GM12801 (cell line): ENCODE measurements around the gene CD38.

Source experiments
- TF ChIP-seq, protein P1 (sequence below): IDR thresholded peaks from one replicate; pipeline ENCODE4 v1.5.1; 2011; ENCODE audit warnings: control low read depth; ENCODE audit not compliant: insufficient read length; ENCODE audit errors: extremely low read depth

The CD38 gene

DNA sequence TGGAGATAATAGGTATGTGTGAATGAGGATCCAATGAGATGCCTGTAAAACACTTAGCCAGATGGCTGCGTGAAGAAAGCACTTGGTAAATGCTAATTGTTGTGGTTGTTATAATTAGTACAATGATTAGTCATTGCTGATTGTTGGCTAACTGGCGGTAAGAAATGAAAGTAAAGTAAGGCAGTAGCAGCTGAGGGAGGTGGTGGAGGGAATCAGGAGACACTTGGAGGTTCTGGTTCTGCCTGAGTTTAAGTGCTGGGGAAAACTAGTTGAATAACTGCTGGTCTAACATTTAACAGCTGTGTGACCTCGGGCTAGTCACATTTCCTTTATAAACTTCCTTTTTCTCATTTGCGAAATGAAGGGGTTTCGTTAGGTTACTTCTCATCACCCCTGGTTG, 30.9 kb downstream of the CD38 start:
- TF ChIP-seq, protein P1, sequence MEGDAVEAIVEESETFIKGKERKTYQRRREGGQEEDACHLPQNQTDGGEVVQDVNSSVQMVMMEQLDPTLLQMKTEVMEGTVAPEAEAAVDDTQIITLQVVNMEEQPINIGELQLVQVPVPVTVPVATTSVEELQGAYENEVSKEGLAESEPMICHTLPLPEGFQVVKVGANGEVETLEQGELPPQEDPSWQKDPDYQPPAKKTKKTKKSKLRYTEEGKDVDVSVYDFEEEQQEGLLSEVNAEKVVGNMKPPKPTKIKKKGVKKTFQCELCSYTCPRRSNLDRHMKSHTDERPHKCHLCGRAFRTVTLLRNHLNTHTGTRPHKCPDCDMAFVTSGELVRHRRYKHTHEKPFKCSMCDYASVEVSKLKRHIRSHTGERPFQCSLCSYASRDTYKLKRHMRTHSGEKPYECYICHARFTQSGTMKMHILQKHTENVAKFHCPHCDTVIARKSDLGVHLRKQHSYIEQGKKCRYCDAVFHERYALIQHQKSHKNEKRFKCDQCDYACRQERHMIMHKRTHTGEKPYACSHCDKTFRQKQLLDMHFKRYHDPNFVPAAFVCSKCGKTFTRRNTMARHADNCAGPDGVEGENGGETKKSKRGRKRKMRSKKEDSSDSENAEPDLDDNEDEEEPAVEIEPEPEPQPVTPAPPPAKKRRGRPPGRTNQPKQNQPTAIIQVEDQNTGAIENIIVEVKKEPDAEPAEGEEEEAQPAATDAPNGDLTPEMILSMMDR: no peak

DNA sequence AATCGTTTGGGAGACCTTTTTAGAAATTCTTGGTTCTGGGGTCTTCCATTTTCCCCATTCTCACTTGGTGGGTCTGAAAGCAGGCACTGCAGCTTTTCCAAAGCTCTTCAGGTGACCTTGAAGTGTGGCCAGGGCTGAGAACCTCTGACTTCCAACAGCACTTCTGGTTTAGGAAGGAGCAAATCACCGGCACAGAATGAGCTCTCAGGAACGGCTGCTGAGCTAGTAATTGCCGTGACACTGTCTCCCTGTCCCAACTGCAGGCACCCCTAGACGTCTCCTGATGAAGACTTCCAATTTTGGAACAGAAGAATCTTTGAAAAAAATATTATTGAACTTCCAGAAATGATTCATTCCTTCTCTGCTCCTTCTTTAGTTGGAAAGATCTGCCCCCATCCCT, 31.3 kb downstream of the CD38 start:
- TF ChIP-seq, protein P1: no peak

DNA sequence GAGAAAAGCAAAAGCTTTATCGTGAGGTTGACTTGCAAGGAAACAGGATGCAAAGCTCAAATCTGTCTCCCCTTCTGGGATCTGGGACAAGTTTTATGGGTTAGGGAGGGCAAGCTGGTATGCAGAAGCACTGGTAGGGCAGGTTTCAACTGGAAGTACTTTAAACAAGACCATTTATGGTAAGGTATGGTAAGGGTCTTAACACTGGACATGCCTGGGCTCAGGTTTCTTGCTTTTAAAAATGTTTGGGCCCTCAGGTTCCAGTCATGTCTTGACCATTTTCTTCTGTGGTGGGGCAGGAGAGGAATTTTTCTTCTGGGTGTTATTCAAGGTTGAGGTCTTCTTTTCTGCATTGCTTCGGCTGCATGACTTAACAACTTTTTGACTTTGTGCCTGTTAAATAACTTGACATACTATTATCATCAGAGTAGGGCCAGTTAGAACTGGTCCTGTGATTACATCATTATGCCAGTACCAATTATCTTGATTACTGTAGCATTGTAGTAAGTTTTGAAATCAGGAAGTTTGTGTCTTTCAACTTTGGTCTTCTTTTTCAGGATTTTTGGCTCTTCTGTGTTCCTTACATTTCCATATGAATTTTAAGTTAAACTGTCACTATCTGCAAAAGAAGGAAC, 33.7 kb downstream of the CD38 start:
- TF ChIP-seq, protein P1: no peak

DNA sequence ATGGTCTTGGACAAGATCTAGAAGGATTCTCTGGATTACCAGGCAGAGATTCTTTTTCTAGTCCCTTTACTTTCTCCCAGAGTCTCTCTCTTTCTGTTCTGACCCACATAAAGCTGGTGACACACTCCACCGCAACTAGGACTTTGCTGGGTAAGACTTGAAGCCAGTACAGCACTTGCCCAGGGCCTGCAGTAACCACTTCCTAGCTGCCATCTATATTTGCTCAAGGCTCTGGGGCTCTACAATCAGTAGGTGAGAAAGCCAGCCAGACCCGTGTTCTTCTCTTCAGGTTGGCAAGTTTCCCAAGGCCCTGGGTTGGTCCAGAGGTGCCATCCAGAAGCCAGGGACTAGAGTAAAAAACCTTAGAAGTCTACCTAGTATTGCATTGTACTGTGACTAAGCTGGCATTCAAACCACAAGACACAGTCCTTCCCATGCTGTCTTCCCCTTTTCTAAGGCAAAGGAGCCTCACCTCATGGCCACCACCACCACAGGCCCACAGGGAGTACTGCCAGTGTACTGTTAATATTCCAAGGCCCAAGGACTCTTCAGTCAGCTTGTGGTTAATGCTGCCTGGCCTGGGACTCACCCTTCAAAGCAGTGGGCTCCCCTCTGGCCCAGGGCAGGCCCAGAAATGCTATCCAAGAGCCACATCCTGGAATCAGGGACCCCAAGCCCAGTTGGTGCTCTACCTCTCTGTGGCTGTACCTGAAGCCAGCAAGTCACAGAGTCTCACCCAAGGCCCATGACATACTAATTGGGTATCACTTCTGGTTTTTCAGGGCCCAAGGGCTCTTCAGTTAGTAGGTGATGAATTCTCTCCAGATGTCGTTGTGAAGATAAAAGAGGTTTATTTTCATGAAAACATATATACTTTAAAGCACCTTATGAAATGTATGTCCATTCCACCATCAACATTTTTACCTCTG, 54.7 kb downstream of the CD38 start:
- TF ChIP-seq, protein P1: no peak

DNA sequence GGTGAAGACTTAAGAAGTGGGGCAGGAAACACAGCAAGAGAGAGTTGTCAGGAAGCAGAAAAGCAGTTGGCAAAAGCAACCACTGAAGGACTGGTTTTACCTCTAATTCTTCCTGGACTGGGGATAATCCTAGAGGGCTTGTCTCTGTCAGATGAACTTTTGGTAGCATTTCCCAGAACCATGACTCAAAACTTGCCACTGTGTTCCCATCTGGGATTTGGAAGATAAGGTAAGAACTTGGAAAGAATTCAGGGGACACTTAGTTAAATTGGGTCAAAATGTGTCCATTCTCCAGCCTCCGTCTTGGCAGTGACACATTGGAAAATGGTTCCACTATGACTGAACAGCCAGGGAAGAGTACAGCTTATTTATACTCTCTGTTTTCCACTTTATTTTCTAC, 55.7 kb downstream of the CD38 start:
- TF ChIP-seq, protein P1: no peak

DNA sequence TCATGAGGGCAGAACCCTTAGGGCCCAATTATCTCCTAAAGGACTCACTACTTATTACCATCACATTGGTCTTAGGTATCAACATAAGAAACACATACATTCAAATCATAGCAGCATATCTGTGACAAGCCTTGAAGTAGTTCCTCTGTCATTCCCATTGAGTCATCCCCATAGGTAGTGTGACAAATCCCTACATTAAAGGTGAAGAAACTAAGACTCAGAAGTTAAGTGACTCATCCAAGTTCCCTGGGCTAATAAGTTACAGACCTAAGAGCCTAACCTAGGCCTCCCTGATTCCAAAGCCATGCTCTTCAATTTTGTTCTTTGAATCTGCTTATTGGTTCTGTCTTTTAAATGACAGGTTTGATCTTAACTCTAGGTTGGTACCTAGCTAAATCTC, 58.2 kb downstream of the CD38 start:
- TF ChIP-seq, protein P1: no peak

DNA sequence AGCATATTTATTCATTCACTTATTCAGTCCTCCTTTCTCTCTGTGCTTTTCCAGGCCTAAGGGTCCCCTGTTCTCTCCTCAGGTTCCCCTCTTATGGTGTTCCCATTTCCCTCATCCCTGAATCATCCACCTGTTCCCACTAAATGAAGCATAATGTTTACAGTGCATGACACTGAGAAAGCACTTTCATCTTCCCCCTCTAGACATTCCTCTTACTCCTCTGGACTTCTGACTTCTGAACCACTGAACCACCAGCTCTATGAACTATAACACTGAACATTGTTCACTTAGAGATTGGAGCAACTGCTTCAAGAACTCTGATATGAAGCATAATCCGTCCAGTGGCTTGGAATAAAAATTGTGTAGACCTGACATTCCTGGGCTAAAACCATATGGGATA, 59.5 kb downstream of the CD38 start:
- TF ChIP-seq, protein P1: no peak
